Coronary artery (tissue), 2 donors: ENCODE measurements around the gene HK3.
"Not testable (repeated sequence)": the region's sequence is repeated elsewhere in the genome, so short reads cannot be mapped to it uniquely, and the experiment has no call there.

ENCODE experiments used
- DNase-seq: peaks from one replicate; pipeline ENCODE4 v3.0.0-alpha.2; 2017; ENCODE audit warnings: low spot score
- H3K27ac ChIP-seq, 2 donors: fragments of 200-600 bp; sonication (generic); one replicate each; pipeline ENCODE4 v1.5.1; 2016 to 2019
- H3K4me3 ChIP-seq: fragments of 200-600 bp; sonication (generic); 2 replicates; pipeline ENCODE4 v1.5.1; 2016; ENCODE audit warnings: mild to moderate bottlenecking, moderate library complexity
- TF ChIP-seq, protein P1 (sequence below): fragments of 200-600 bp; sonication (generic); IDR thresholded peaks from one replicate; pipeline ENCODE4 v1.5.1; 2019; ENCODE audit warnings: antibody characterized with exemption

The HK3 gene

DNA sequence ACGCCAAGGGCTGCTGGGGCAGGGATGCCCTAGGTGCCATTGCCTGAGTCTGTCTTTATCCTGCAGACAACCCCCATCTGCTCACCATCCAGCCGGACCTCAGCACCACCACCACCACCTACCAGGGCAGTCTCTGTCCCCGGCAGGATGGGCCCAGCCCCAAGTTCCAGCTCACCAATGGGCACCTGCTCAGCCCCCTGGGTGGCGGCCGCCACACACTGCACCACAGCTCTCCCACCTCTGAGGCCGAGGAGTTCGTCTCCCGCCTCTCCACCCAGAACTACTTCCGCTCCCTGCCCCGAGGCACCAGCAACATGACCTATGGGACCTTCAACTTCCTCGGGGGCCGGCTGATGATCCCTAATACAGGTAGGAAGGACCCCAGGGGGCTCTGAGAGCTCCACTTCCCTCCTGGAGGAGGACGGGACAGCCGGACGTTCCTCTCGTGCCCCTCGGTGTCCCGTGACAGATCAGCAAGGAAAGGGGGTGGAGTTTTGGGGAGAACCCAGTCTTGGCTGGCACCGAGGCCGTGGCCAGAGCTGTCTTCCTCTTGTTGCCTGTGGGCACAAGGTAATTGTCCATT lies 24.9 kb downstream of the HK3 start:
- H3K27ac ChIP-seq: no peak overlapping the region
- no peak for DNase-seq
- H3K4me3 ChIP-seq: no peak overlapping the region
- TF ChIP-seq, protein P1, sequence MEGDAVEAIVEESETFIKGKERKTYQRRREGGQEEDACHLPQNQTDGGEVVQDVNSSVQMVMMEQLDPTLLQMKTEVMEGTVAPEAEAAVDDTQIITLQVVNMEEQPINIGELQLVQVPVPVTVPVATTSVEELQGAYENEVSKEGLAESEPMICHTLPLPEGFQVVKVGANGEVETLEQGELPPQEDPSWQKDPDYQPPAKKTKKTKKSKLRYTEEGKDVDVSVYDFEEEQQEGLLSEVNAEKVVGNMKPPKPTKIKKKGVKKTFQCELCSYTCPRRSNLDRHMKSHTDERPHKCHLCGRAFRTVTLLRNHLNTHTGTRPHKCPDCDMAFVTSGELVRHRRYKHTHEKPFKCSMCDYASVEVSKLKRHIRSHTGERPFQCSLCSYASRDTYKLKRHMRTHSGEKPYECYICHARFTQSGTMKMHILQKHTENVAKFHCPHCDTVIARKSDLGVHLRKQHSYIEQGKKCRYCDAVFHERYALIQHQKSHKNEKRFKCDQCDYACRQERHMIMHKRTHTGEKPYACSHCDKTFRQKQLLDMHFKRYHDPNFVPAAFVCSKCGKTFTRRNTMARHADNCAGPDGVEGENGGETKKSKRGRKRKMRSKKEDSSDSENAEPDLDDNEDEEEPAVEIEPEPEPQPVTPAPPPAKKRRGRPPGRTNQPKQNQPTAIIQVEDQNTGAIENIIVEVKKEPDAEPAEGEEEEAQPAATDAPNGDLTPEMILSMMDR: no peak

DNA sequence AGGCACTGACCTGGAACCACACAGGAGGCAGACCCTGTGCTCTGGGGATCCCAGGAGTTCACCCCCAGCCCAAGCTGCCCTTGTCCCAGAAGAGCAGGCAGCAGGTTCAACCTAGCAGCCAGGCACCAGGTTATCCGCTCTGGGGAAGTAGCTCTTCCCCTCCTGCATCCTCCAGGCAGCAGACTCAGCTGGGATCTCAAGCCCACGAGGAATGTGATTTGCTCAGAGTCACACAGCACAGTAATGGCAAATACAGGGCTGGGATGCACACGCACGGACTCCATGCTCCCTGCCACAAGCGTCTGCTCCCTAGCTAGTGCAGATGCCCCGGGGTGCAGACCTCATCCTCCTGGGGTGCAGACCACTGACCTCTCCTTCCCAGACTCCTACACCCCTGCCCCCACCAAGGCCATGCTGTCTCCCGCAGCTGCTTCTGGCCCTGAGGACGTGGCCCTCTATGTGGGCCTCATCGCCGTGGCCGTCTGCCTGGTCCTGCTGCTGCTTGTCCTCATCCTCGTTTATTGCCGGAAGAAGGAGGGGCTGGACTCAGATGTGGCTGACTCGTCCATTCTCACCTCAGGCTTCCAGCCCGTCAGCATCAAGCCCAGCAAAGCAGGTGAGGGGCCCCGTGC lies 25.5 kb downstream of the HK3 start:
- TF ChIP-seq, protein P1: no peak
- DNase-seq: no peak
- no peak overlapping the region for H3K27ac ChIP-seq
- no peak overlapping the region for H3K4me3 ChIP-seq

DNA sequence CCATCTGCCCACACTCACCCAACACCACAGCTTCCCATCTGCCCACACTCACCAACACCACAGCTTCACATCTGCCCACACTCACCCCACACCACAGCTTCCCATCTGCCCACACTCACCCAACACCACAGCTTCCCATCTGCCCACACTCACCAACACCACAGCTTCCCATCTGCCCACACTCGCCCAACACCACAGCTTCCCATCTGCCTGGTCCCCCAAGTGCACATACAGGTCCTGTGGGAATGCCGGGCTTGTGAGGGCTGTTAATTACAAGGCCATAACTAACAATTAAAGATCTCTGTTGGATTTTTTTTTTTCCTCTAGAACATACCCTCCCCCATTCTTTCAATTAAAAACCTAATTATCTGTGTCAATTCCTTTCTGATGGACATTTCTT lies 26.1 kb downstream of the HK3 start:
- not testable (repeated sequence) for H3K4me3 ChIP-seq, H3K27ac ChIP-seq, DNase-seq

DNA sequence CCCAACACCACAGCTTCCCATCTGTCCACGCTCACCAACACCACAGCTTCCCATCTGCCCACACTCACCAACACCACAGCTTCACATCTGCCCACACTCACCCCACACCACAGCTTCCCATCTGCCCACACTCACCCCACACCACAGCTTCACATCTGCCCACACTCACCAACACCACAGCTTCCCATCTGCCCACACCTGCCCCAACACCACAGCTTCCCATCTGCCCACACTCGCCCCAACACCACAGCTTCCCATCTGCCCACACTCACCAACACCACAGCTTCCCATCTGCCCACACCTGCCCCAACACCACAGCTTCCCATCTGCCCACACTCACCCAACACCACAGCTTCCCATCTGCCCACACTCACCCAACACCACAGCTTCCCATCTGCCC lies 26.6 kb downstream of the HK3 start:
- not testable (repeated sequence) for DNase-seq, H3K27ac ChIP-seq, H3K4me3 ChIP-seq

DNA sequence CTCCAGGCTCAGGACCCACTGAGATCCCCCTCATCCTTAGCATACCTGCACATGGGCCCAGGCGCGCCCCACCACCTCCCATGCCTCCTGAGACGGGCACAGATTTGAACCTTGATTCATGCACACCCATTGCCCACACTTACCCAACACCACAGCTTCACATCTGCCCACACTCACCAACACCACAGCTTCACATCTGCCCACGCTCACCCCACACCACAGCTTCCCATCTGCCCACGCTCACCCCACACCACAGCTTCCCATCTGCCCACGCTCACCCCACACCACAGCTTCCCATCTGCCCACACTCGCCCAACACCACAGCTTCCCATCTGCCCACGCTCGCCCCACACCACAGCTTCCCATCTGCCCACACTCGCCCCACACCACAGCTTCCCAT lies 28.5 kb downstream of the HK3 start:
- H3K27ac ChIP-seq, DNase-seq, H3K4me3 ChIP-seq: not testable (repeated sequence)

DNA sequence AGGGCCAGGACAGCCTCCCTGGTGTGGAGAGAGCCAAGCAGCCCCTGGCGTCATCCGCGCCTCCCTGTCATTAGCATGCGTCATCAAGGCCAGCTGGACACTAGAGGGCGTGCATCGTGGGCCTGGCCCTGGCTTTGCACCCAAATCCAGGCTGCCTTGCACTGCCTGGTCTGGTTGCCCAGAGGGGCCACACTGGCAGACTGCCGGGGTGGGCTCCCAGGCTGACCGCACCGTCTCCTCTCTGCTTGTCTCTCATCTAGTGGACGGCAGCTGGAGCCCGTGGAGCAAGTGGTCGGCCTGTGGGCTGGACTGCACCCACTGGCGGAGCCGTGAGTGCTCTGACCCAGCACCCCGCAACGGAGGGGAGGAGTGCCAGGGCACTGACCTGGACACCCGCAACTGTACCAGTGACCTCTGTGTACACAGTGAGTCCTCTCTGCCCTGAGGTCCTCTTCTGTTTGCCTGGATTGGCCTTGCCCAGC lies 29.0 kb downstream of the HK3 start:
- Histone ChIP-seq H3K4me3 (no peak overlapping the region), H3K27ac (no peak overlapping the region)
- TF ChIP-seq, protein P1: no peak
- no peak for DNase-seq

DNA sequence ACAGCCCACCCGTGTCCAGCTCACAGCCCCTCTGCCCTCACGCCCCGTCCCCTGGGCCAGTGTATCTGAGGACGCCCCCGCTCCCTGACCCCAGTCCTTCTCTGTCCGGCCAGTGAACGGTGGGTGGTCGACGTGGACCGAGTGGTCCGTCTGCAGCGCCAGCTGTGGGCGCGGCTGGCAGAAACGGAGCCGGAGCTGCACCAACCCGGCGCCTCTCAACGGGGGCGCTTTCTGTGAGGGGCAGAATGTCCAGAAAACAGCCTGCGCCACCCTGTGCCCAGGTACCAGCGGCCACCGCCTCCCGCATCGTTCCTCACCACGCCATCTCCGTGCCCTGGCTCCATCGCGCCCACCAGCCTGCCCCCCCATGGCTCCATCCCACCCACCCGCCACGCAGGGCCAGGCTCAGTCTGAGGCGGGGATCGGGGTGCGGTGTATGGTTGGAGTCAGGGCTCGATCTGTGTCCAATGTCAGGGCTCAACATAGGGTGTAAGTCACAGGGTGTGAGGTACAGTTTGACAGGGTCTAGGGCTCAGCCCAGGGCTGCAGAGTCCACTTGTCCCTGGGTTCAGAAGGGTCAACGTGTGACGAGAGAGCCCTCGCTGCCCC lies 29.5 kb downstream of the HK3 start:
- TF ChIP-seq, protein P1: no peak
- DNase-seq: no peak
- H3K27ac ChIP-seq: no peak overlapping the region
- H3K4me3 ChIP-seq: no peak overlapping the region

DNA sequence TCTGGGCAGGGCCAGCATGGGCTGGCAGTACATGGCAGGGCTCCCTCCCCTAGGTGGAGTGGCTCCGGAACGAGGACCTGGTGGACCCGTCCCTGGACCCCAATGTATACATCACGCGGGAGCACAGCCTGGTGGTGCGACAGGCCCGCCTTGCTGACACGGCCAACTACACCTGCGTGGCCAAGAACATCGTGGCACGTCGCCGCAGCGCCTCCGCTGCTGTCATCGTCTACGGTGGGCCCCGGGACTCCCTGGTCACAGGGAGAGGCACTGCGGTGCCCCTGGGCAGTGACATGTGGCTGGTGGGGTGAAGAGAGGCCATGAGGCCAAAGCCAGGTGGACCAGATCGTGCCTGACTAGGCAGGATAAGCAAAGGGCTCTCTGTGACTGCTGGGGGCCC lies 30.4 kb downstream of the HK3 start:
- TF ChIP-seq, protein P1: no peak
- no peak for DNase-seq

More for the DNA sequence above, 30.4 kb downstream of the HK3 start:
- no peak overlapping the region for H3K4me3 ChIP-seq
- no peak overlapping the region for H3K27ac ChIP-seq
